ENCODE data around the gene UNC80.

The UNC80 gene

GRCh38 chr2:209808521-209808920, 36.9 kb downstream of the UNC80 start:
- DNase-seq, result no peak

- no peak for DNase-seq
Observed at GRCh38 chr2:209809256-209809655, 37.6 kb downstream of the UNC80 start.

- no peak for DNase-seq
Observed at GRCh38 chr2:209817844-209818271, 46.2 kb downstream of the UNC80 start.

GRCh38 chr2:209818939-209819338, 47.3 kb downstream of the UNC80 start:
- no peak for DNase-seq

- no peak for DNase-seq
Observed at GRCh38 chr2:209821806-209822205, 50.2 kb downstream of the UNC80 start.

- DNase-seq, result no peak
Observed at GRCh38 chr2:209823484-209823883, 51.9 kb downstream of the UNC80 start.

- DNase-seq, result no peak
Observed at GRCh38 chr2:209824391-209824790, 52.8 kb downstream of the UNC80 start.

- no peak for DNase-seq
Observed at GRCh38 chr2:209830722-209831465, 59.3 kb downstream of the UNC80 start.

- DNase-seq, result no peak
Observed at GRCh38 chr2:209834767-209835166, 63.1 kb downstream of the UNC80 start.

GRCh38 chr2:209840434-209840833, 68.8 kb downstream of the UNC80 start:
- DNase-seq, result no peak

GRCh38 chr2:209845666-209846065, 74.0 kb downstream of the UNC80 start:
- no peak for DNase-seq

- no peak for DNase-seq
Observed at GRCh38 chr2:209864716-209865295, 93.2 kb downstream of the UNC80 start.

GRCh38 chr2:209868271-209868994, 96.8 kb downstream of the UNC80 start:
- no peak for DNase-seq

- DNase-seq, result no peak
Observed at GRCh38 chr2:209870067-209870466, 98.4 kb downstream of the UNC80 start.

GRCh38 chr2:209872675-209873074, 101.0 kb downstream of the UNC80 start:
- DNase-seq, result no peak

- no peak for DNase-seq
Observed at GRCh38 chr2:209875270-209875669, 103.6 kb downstream of the UNC80 start.

GRCh38 chr2:209876211-209876610, 104.6 kb downstream of the UNC80 start:
- DNase-seq, result no peak

GRCh38 chr2:209878701-209879100, 107.1 kb downstream of the UNC80 start:
- no peak for DNase-seq

GRCh38 chr2:209900638-209901037, 129.0 kb downstream of the UNC80 start:
- DNase-seq, result no peak

GRCh38 chr2:209901172-209901571, 129.5 kb downstream of the UNC80 start:
- DNase-seq, result no peak

GRCh38 chr2:209905691-209906090, 134.1 kb downstream of the UNC80 start:
- no peak for DNase-seq

- DNase-seq, result no peak
Observed at GRCh38 chr2:209907746-209908145, 136.1 kb downstream of the UNC80 start.

GRCh38 chr2:209908511-209908910, 136.9 kb downstream of the UNC80 start:
- no peak for DNase-seq

- DNase-seq, result no peak
Observed at GRCh38 chr2:209911486-209911885, 139.9 kb downstream of the UNC80 start.

All from GOT3 (cell line).